Panc1 (cell line): ENCODE results near the gene PPP1R7.

Source experiments
- CTCF ChIP-seq: fragments of 450-650 bp; IDR thresholded peaks from 2 replicates; pipeline ENCODE4 v1.5.1; 2017; ENCODE audit warnings: mild to moderate bottlenecking
- POLR2AphosphoS5 ChIP-seq: IDR thresholded peaks from 2 replicates; pipeline ENCODE4 v1.6.1; 2012; ENCODE audit warnings: mild to moderate bottlenecking, low read depth, low read length, moderate library complexity
- REST ChIP-seq, 2 experiments: IDR thresholded peaks; 2 replicates each; pipeline ENCODE4 v1.6.1; 2011 to 2012; ENCODE audit warnings: low read depth in 2 of 2, control low read depth in 1 of 2, low read length in 1 of 2, mild to moderate bottlenecking in 1 of 2, moderate library complexity in 1 of 2; ENCODE audit not compliant: insufficient read depth in 1 of 2
- SIN3A ChIP-seq: IDR thresholded peaks from 2 replicates; pipeline ENCODE4 v1.6.1; 2012; ENCODE audit warnings: low read depth, mild to moderate bottlenecking, low read length, moderate library complexity, borderline replicate concordance; ENCODE audit not compliant: insufficient read depth
- TCF7L2 ChIP-seq: IDR thresholded peaks from 2 replicates; pipeline ENCODE4 v1.6.1; 2011; ENCODE audit warnings: mild to moderate bottlenecking, low read depth, low read length, inconsistent platforms

- TF ChIP-seq CTCF (no peak), POLR2AphosphoS5 (no peak), SIN3A (no peak), TCF7L2 (no peak), REST (IDR thresholded peaks at IDR 0.05; ENCODE audit: insufficient read depth in 1 of 2, low read depth in 2 of 2, low read length in 1 of 2) (no peak)
These were observed 20.0 kb upstream of the PPP1R7 start for GRCh38 chr2:241130316-241130715.
